BJ (cell line): ENCODE results near the gene CD99L2. TPM values are rescaled to one million over a fixed set of nuclear protein-coding genes. Genes with fewer than 3 reads are reported as not detected.

Experiments used
- CTCF ChIA-PET: fragments of 350-600 bp; formaldehyde crosslinking; extraction: SDS; loops from one replicate; lab custom pipeline; 2021; ENCODE audit warnings: antibody characterized with exemption, inconsistent platforms; lab: Yijun Ruan, JAX
- POLR2A ChIA-PET: fragments of 300-600 bp; sonication (Branson Sonifier 250); formaldehyde crosslinking; extraction: SDS; loops from one replicate; lab custom pipeline; 2021; ENCODE audit warnings: antibody characterized with exemption; lab: Charles Lee
- DNase-seq: peaks from one replicate; pipeline ENCODE4 v3.0.0-alpha.2; 2011; ENCODE audit warnings: low read depth
- H3K27me3 ChIP-seq: 2 replicates; pipeline ENCODE4 v1.6.0; 2011; ENCODE audit warnings: low read length; ENCODE audit not compliant: control insufficient read depth, insufficient read depth
- H3K36me3 ChIP-seq: 2 replicates; pipeline ENCODE4 v1.5.1; 2011; ENCODE audit warnings: low read length; ENCODE audit not compliant: control insufficient read depth, insufficient read depth
- H3K4me3 ChIP-seq: 2 replicates; pipeline ENCODE4 v1.5.1; 2011; ENCODE audit warnings: low read depth, mild to moderate bottlenecking, control low read depth, low read length
- CTCF ChIP-seq: IDR thresholded peaks from 2 replicates; pipeline ENCODE4 v1.5.1; 2011; ENCODE audit warnings: low read depth, mild to moderate bottlenecking, control low read depth, inconsistent platforms, low read length, moderate library complexity; ENCODE audit not compliant: insufficient read depth
- polyA plus RNA-seq: library from polyadenylated mRNA; depleted of rRNA; stranded (reverse); fragments of >200 nt; gene quantifications from 2 replicates; pipeline ENCODE4 v1.2.3, GENCODE V29; 2011

Gene CD99L2
- polyA plus RNA-seq, 1 experiment = 92.2 TPM

DNA sequence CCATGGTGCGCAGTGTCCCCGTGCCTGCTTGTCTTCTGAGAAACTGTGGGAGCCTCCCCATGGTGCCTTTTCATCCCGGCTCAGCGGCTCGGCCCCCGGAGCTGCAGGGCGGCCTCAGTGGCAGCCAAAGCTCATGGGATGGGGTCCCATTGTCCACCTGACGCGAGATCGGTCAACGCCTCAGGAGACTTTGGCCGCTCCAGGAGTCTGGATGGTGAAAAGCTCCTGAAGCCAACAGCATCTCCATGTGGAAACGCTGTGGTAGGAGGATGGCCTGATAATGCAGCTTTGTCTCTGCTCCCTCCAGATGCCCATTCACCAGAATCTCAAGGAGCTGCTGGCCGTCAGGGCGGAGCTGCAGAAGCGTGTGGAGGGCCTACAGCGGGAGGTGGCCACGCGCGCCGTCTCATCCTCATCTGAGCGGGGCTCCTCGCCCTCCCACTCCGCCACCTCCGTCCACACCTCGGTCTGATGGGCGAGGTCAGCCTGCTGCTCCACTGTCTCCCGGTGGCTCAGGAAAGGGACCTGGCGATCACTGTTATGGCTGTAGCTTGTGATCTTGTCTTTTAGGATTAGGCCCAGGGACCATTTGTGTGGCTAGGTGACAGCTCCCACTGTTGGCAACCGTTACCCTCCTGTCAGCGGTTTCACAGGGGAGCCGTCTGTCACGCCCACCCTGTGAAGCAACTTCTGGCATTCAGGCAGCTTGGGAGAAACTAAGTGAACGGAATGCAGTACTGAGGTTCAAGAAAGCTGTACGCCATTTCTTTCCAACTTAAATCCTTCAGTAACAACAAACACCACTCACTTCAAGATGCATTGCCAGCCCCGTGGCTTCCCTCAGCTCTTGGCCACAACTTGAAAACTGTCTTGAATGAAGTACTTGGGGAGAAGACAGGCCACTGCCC is 136.0 kb downstream of the CD99L2 start:
- H3K36me3 ChIP-seq = peaks cover 3% of the 10 kb centered on the region; the same call in 1 of the 2 replicates
- H3K4me3 ChIP-seq = no peak overlapping the region
- POLR2A ChIA-PET = interaction anchor here (0.6 kb wide), 1 partner anchor 10 kb away, joined by 7 read pairs; no protein-coding TSS in a partner anchor
- no peak for TF ChIP-seq CTCF
- CTCF ChIA-PET = interaction anchor here (0.9 to 2.2 kb wide), 3 partner anchors 8 to 320 kb away, joined by 3 to 8 read pairs (median 3); no protein-coding TSS in a partner anchor
- no peak for DNase-seq
- H3K27me3 ChIP-seq = no peaks in the 10 kb centered on the region

GRCh38 chrX:150761819-150762216 is 136.7 kb downstream of the CD99L2 start:
- no peak for DNase-seq
- POLR2A ChIA-PET = interaction anchor here (0.6 kb wide), 1 partner anchor 10 kb away, joined by 7 read pairs; no protein-coding TSS in a partner anchor
- CTCF ChIA-PET = interaction anchor here (2.2 kb wide), 1 partner anchor 320 kb away, joined by 8 read pairs; no protein-coding TSS in a partner anchor
- Histone ChIP-seq H3K4me3 (no peak overlapping the region), H3K36me3 (peaks cover 3% of the 10 kb centered on the region; the same call in 1 of the 2 replicates), H3K27me3 (no peaks in the 10 kb centered on the region)
- no peak for TF ChIP-seq CTCF

DNA sequence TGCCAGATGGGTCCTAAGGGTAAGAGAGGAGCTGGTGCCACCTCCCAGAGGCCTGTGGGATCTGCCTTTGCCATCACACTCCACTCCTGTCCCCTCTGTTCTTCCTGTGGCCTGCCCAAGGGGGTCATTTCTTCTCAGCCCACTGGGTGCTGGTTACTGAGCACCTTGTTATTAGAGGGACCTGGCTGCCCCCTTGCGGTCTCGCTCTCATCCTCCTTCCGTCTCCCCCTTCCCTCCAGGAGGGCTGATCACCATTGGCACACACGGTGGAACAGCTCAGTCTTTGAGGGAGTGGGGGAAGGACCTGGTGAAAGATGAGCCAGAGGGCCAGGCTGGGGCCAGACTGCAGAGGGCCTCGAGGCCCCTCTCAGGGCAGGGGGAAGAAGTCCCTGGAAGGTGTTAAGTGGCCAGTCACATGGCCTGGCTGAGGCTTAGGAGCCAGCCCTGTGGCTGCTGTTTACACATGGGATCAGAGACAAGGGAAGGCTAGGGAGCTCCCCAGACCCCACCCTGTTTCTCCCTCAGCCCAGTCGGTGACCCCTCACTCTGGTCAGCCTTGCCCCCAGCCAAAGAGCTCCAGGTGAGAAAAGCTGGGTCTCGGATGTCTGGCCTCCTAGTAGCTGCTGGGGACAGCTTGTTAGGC is 137.2 kb downstream of the CD99L2 start:
- CTCF ChIA-PET = interaction anchor here (2.2 kb wide), 1 partner anchor 321 kb away, joined by 8 read pairs; no protein-coding TSS in a partner anchor
- Histone ChIP-seq H3K4me3 (no peak overlapping the region), H3K27me3 (no peaks in the 10 kb centered on the region), H3K36me3 (peaks cover 3% of the 10 kb centered on the region; the same call in 1 of the 2 replicates)
- POLR2A ChIA-PET = no interaction called here
- no peak for TF ChIP-seq CTCF
- no peak for DNase-seq

- no peak for DNase-seq
- Histone ChIP-seq H3K27me3 (no peaks in the 10 kb centered on the region), H3K4me3 (no peak overlapping the region), H3K36me3 (peaks cover 2% of the 10 kb centered on the region; the same call in 1 of the 2 replicates)
- no peak for TF ChIP-seq CTCF
- ChIA-PET POLR2A (no interaction called here), CTCF (no interaction called here)
Observed at GRCh38 chrX:150759568-150760416, 138.7 kb downstream of the CD99L2 start.
